ENCODE measurements around the gene TMPRSS12.
"Not testable (repeated sequence)": the region's sequence is repeated elsewhere in the genome, so short reads cannot be mapped to it uniquely, and the experiment has no call there.

The TMPRSS12 gene

GRCh38 chr12:50828121-50828520 lies 14.6 kb upstream of the TMPRSS12 start:
- no peaks in the 10 kb centered on the region for H3K9me3 ChIP-seq (ENCODE audit: severe bottlenecking)
- H3K27me3 ChIP-seq (ENCODE audit: insufficient read depth, poor library complexity, severe bottlenecking): no peaks in the 10 kb centered on the region
- no peak overlapping the region for H3K27ac ChIP-seq (ENCODE audit: poor library complexity, severe bottlenecking)
- no peak for TF ChIP-seq CTCF (IDR thresholded peaks at IDR 0.05; ENCODE audit: poor library complexity, severe bottlenecking)
- no peaks in the 10 kb centered on the region for H3K36me3 ChIP-seq (ENCODE audit: low read depth)
- no peak for DNase-seq (ENCODE audit: low spot score)
- no peak for ATAC-seq (ENCODE audit: low read depth)
- no peak overlapping the region for H3K4me3 ChIP-seq (ENCODE audit: severe bottlenecking)
- peaks cover 3% of the 10 kb centered on the region for H3K4me1 ChIP-seq (ENCODE audit: insufficient read depth, poor library complexity, severe bottlenecking)

- Histone ChIP-seq H3K27ac (ENCODE audit: poor library complexity, severe bottlenecking) (no peak overlapping the region), H3K9me3 (ENCODE audit: severe bottlenecking) (no peaks in the 10 kb centered on the region), H3K4me3 (ENCODE audit: severe bottlenecking) (no peak overlapping the region), H3K27me3 (ENCODE audit: insufficient read depth, poor library complexity, severe bottlenecking) (no peaks in the 10 kb centered on the region), H3K4me1 (ENCODE audit: insufficient read depth, poor library complexity, severe bottlenecking) (peaks cover 3% of the 10 kb centered on the region), H3K36me3 (ENCODE audit: low read depth) (no peaks in the 10 kb centered on the region)
- ATAC-seq (ENCODE audit: low read depth) (no peak), DNase-seq (ENCODE audit: low spot score) (no peak)
- TF ChIP-seq CTCF (IDR thresholded peaks at IDR 0.05; ENCODE audit: poor library complexity, severe bottlenecking): no peak
Observed at GRCh38 chr12:50828886-50829285, 13.8 kb upstream of the TMPRSS12 start.

GRCh38 chr12:50833801-50834200 lies 8.9 kb upstream of the TMPRSS12 start:
- not testable (repeated sequence) for H3K9me3 ChIP-seq (ENCODE audit: severe bottlenecking); H3K36me3 ChIP-seq (ENCODE audit: low read depth); H3K27ac ChIP-seq (ENCODE audit: poor library complexity, severe bottlenecking); H3K4me1 ChIP-seq (ENCODE audit: insufficient read depth, poor library complexity, severe bottlenecking); DNase-seq (ENCODE audit: low spot score); ATAC-seq (ENCODE audit: low read depth); H3K27me3 ChIP-seq (ENCODE audit: insufficient read depth, poor library complexity, severe bottlenecking); H3K4me3 ChIP-seq (ENCODE audit: severe bottlenecking)

- no peak for ATAC-seq (ENCODE audit: low read depth)
- no peak for DNase-seq (ENCODE audit: low spot score)
- H3K27me3 ChIP-seq (ENCODE audit: insufficient read depth, poor library complexity, severe bottlenecking): no peaks in the 10 kb centered on the region
Observed at GRCh38 chr12:50839042-50839441, 3.7 kb upstream of the TMPRSS12 start.

GRCh38 chr12:50840809-50841487 lies 1.8 kb upstream of the TMPRSS12 start:
- Histone ChIP-seq H3K4me3 (ENCODE audit: severe bottlenecking) (no peak overlapping the region), H3K36me3 (ENCODE audit: low read depth) (no peaks in the 10 kb centered on the region), H3K27me3 (ENCODE audit: insufficient read depth, poor library complexity, severe bottlenecking) (no peaks in the 10 kb centered on the region), H3K4me1 (ENCODE audit: insufficient read depth, poor library complexity, severe bottlenecking) (no peaks in the 10 kb centered on the region), H3K27ac (ENCODE audit: poor library complexity, severe bottlenecking) (no peak overlapping the region), H3K9me3 (ENCODE audit: severe bottlenecking) (no peaks in the 10 kb centered on the region)
- no peak for TF ChIP-seq CTCF (IDR thresholded peaks at IDR 0.05; ENCODE audit: poor library complexity, severe bottlenecking)
- DNase-seq (ENCODE audit: low spot score) (no peak), ATAC-seq (ENCODE audit: low read depth) (no peak)

More at GRCh38 chr12:50839042-50839441, 3.7 kb upstream of the TMPRSS12 start:
- TF ChIP-seq CTCF (IDR thresholded peaks at IDR 0.05; ENCODE audit: poor library complexity, severe bottlenecking): no peak
- no peaks in the 10 kb centered on the region for H3K9me3 ChIP-seq (ENCODE audit: severe bottlenecking)
- no peak overlapping the region for H3K27ac ChIP-seq (ENCODE audit: poor library complexity, severe bottlenecking)
- H3K4me3 ChIP-seq (ENCODE audit: severe bottlenecking): no peak overlapping the region
- H3K4me1 ChIP-seq (ENCODE audit: insufficient read depth, poor library complexity, severe bottlenecking): no peaks in the 10 kb centered on the region
- H3K36me3 ChIP-seq (ENCODE audit: low read depth): no peaks in the 10 kb centered on the region
